HEK293T (cell line): ENCODE measurements around the gene FOXO3.

Experiments used
- BHLHE40 ChIP-seq: fragments of 450-650 bp; IDR thresholded peaks from 2 replicates; pipeline ENCODE4 v1.6.1; 2016; ENCODE audit warnings: mild to moderate bottlenecking, moderate library complexity, borderline replicate concordance
- FOXK2 ChIP-seq: fragments of 450-650 bp; IDR thresholded peaks from 2 replicates; pipeline ENCODE4 v1.6.1; 2016; ENCODE audit warnings: mild to moderate bottlenecking
- FOXM1 ChIP-seq: fragments of 450-650 bp; IDR thresholded peaks from 2 replicates; pipeline ENCODE4 v1.6.1; 2017; ENCODE audit warnings: mild to moderate bottlenecking, borderline replicate concordance
- HDGF ChIP-seq: fragments of 450-650 bp; IDR thresholded peaks from 2 replicates; pipeline ENCODE4 v1.6.1; 2017; ENCODE audit warnings: antibody characterized with exemption, borderline replicate concordance
- LEF1 ChIP-seq: fragments of 450-650 bp; IDR thresholded peaks from 2 replicates; pipeline ENCODE4 v1.6.1; 2017; ENCODE audit warnings: mild to moderate bottlenecking, borderline replicate concordance
- SP1 ChIP-seq: fragments of 450-650 bp; IDR thresholded peaks from 2 replicates; pipeline ENCODE4 v1.6.1; 2017
- TARDBP ChIP-seq: fragments of 450-650 bp; IDR thresholded peaks from 2 replicates; pipeline ENCODE4 v1.6.1; 2016
- ZNF384 ChIP-seq: fragments of 450-650 bp; IDR thresholded peaks from 2 replicates; pipeline ENCODE4 v1.6.1; 2016

GRCh38 chr6:108714766-108715414, 154.2 kb downstream of the FOXO3 start:
- TF ChIP-seq SP1, result no peak
- TF ChIP-seq BHLHE40, result no peak
- TF ChIP-seq FOXM1, result no peak
- no peak for TF ChIP-seq TARDBP
- TF ChIP-seq HDGF, result no peak
- TF ChIP-seq FOXK2, result no peak
- TF ChIP-seq ZNF384, result no peak
- TF ChIP-seq LEF1, result no peak
